WTC11 (cell line): ENCODE results near the gene SLK. TPM values are rescaled to one million over a fixed set of nuclear protein-coding genes. Genes with fewer than 3 reads are reported as not detected.

Source experiments
- ATAC-seq: fragments of 200-7000 bp; cut with Tn5 transposase; 2 replicates; pipeline ENCODE4 v1.10.0; 2021; ENCODE audit warnings: mild to moderate bottlenecking, moderate library complexity
- CTCF ChIA-PET: fragments of 300-600 bp; sonication (Branson Sonifier 250); formaldehyde crosslinking; loops from one replicate; lab custom pipeline; 2021; ENCODE audit warnings: antibody characterized with exemption; lab: Charles Lee
- POLR2A ChIA-PET: fragments of 350-600 bp; sonication (Branson Sonifier 250); formaldehyde crosslinking; loops from one replicate; lab custom pipeline; 2021; ENCODE audit warnings: antibody characterized with exemption; lab: Charles Lee
- DNase-seq: peaks from one replicate; pipeline ENCODE4 v3.0.0; 2021; ENCODE audit warnings: low spot score
- H3K27ac Mint-ChIP-seq: 2 replicates; pipeline ENCODE4 v1.8.0; 2021; ENCODE audit warnings: mixed read lengths
- H3K27me3 Mint-ChIP-seq: 2 replicates; pipeline ENCODE4 v1.8.0; 2021; ENCODE audit warnings: low read depth, mild to moderate bottlenecking, moderate library complexity, mixed read lengths
- H3K36me3 Mint-ChIP-seq: 2 replicates; pipeline ENCODE4 v1.8.0; 2021; ENCODE audit warnings: mixed read lengths
- H3K4me1 Mint-ChIP-seq: 2 replicates; pipeline ENCODE4 v1.8.0; 2022; ENCODE audit warnings: mixed read lengths
- H3K4me3 Mint-ChIP-seq: 2 replicates; pipeline ENCODE4 v1.8.0; 2021; ENCODE audit warnings: mild to moderate bottlenecking, moderate library complexity, mixed read lengths
- H3K9me3 Mint-ChIP-seq: 2 replicates; pipeline ENCODE4 v1.8.0; 2021; ENCODE audit warnings: mixed read lengths
- AR ChIP-seq: fragments of 250-450 bp; sonication (Bioruptor Pico); IDR thresholded peaks from 2 replicates; pipeline ENCODE4 v1.9.0; 2021; ENCODE audit warnings: mild to moderate bottlenecking
- CDX4 ChIP-seq: fragments of 250-450 bp; sonication (Bioruptor Pico); IDR thresholded peaks from 2 replicates; pipeline ENCODE4 v1.9.0; 2021; ENCODE audit warnings: moderate library complexity, mild to moderate bottlenecking, inconsistent platforms, borderline replicate concordance
- E2F4 ChIP-seq: sonication (generic); formaldehyde crosslinking; IDR thresholded peaks from 2 replicates; pipeline ENCODE4 v1.8.1; 2022; ENCODE audit warnings: low read depth, mild to moderate bottlenecking, moderate library complexity, missing genetic modification reagents, borderline replicate concordance
- EMX1 ChIP-seq: fragments of 250-450 bp; sonication (Bioruptor Pico); IDR thresholded peaks from 2 replicates; pipeline ENCODE4 v1.8.0; 2021; ENCODE audit warnings: mild to moderate bottlenecking
- FOXK1 ChIP-seq: sonication (generic); formaldehyde crosslinking; IDR thresholded peaks from 2 replicates; pipeline ENCODE4 v1.8.0; 2022; ENCODE audit warnings: mild to moderate bottlenecking, moderate library complexity, missing genetic modification reagents
- GTF2I ChIP-seq: fragments of 250-450 bp; sonication (Bioruptor Pico); conservative IDR thresholded peaks from 2 replicates; pipeline ENCODE4 v1.4.0; 2021; ENCODE audit warnings: mild to moderate bottlenecking
- JAZF1 ChIP-seq: fragments of 250-450 bp; sonication (Bioruptor Pico); IDR thresholded peaks from 2 replicates; pipeline ENCODE4 v1.9.0; 2021; ENCODE audit warnings: moderate library complexity, mild to moderate bottlenecking, inconsistent platforms
- MLX ChIP-seq: sonication (generic); formaldehyde crosslinking; IDR thresholded peaks from 2 replicates; pipeline ENCODE4 v1.8.1; 2023; ENCODE audit warnings: mild to moderate bottlenecking, missing genetic modification reagents, moderate library complexity
- NFYB ChIP-seq: sonication (generic); formaldehyde crosslinking; conservative IDR thresholded peaks from 2 replicates; pipeline ENCODE4 v1.8.0; 2022; ENCODE audit warnings: low read depth, missing genetic modification reagents
- NR1H2 ChIP-seq: sonication (generic); formaldehyde crosslinking; IDR thresholded peaks from 2 replicates; pipeline ENCODE4 v1.9.0; 2021; ENCODE audit warnings: mild to moderate bottlenecking, moderate library complexity, missing genetic modification reagents
- SMAD4 ChIP-seq: sonication (generic); formaldehyde crosslinking; IDR thresholded peaks from 2 replicates; pipeline ENCODE4 v1.8.0; 2022; ENCODE audit warnings: mild to moderate bottlenecking, missing genetic modification reagents
- SP1 ChIP-seq: sonication (generic); formaldehyde crosslinking; conservative IDR thresholded peaks from 2 replicates; pipeline ENCODE4 v1.8.1; 2022; ENCODE audit warnings: missing genetic modification reagents
- USF2 ChIP-seq: sonication (generic); formaldehyde crosslinking; IDR thresholded peaks from 2 replicates; pipeline ENCODE4 v1.8.1; 2023; ENCODE audit warnings: mild to moderate bottlenecking, missing genetic modification reagents, moderate library complexity
- ZNF671 ChIP-seq: fragments of 250-450 bp; sonication (Bioruptor Pico); IDR thresholded peaks from 2 replicates; pipeline ENCODE4 v1.8.0; 2021; ENCODE audit warnings: mild to moderate bottlenecking
- total RNA-seq: library from RNA; stranded (reverse); gene quantifications from 3 replicates; pipeline ENCODE4 v1.2.3, GENCODE V29; 2021
- TF ChIP-seq, protein P1 (sequence below): fragments of 200-600 bp; IDR thresholded peaks from 2 replicates; pipeline ENCODE4 v1.8.0; 2022; ENCODE audit warnings: antibody characterized with exemption
- TF ChIP-seq, protein P2 (sequence below): sonication (generic); formaldehyde crosslinking; IDR thresholded peaks from 2 replicates; pipeline ENCODE4 v1.8.1; 2022; ENCODE audit warnings: low read depth, missing genetic modification reagents, borderline replicate concordance
- TF ChIP-seq, protein P3 (sequence below): sonication (generic); formaldehyde crosslinking; IDR thresholded peaks from 2 replicates; pipeline ENCODE4 v1.8.1; 2022; ENCODE audit warnings: missing genetic modification reagents, borderline replicate concordance

SLK gene
- total RNA-seq, 1 experiment from 2014 or later: 19.2 TPM

GRCh38 chr10:103926722-103927319 is 40.1 kb upstream of the SLK start:
- peaks cover 18% of the 10 kb centered on the region for H3K4me1 Mint-ChIP-seq
- H3K27ac Mint-ChIP-seq: no peak overlapping the region
- TF ChIP-seq, protein P1, sequence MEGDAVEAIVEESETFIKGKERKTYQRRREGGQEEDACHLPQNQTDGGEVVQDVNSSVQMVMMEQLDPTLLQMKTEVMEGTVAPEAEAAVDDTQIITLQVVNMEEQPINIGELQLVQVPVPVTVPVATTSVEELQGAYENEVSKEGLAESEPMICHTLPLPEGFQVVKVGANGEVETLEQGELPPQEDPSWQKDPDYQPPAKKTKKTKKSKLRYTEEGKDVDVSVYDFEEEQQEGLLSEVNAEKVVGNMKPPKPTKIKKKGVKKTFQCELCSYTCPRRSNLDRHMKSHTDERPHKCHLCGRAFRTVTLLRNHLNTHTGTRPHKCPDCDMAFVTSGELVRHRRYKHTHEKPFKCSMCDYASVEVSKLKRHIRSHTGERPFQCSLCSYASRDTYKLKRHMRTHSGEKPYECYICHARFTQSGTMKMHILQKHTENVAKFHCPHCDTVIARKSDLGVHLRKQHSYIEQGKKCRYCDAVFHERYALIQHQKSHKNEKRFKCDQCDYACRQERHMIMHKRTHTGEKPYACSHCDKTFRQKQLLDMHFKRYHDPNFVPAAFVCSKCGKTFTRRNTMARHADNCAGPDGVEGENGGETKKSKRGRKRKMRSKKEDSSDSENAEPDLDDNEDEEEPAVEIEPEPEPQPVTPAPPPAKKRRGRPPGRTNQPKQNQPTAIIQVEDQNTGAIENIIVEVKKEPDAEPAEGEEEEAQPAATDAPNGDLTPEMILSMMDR: no peak
- no peak for TF ChIP-seq NFYB (CRISPR knock-in tag)
- H3K9me3 Mint-ChIP-seq: no peaks in the 10 kb centered on the region
- H3K27me3 Mint-ChIP-seq: no peaks in the 10 kb centered on the region
- ChIA-PET POLR2A (no interaction called here), CTCF (interaction anchor here (0.6 to 1.3 kb wide), 7 partner anchors 9 to 447 kb away, joined by 3 to 6 read pairs (median 3); no protein-coding TSS in a partner anchor)
- DNase-seq (no peak), ATAC-seq (no peak)
- H3K4me3 Mint-ChIP-seq: no peak overlapping the region
- H3K36me3 Mint-ChIP-seq: no peaks in the 10 kb centered on the region

DNA sequence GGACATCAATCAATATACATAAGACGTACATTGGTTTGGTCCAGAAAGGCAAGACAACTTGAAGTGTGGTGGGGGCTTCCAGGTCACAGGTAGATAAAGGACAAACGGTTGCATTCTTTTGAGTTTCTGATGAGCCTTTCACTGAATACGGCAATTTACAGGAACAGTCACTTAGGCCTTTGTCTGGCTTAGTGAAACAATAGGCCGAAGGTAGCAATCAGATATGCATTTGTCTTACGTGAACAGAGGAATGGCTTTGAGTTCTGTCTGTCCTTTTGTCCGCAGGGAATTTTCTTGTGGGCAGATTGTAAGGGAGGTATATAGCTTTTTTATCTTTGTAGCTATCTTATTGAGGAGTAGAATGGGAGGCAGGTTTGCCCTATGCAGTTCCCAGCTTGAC is 38.2 kb upstream of the SLK start:
- ChIA-PET POLR2A (no interaction called here), CTCF (interaction anchor here (0.6 kb wide), 1 partner anchor 10 kb away, joined by 3 read pairs; no protein-coding TSS in a partner anchor)
- Mint-ChIP-seq H3K27ac (no peak overlapping the region), H3K4me3 (no peak overlapping the region), H3K9me3 (no peaks in the 10 kb centered on the region), H3K27me3 (no peaks in the 10 kb centered on the region), H3K36me3 (no peaks in the 10 kb centered on the region), H3K4me1 (peaks cover 18% of the 10 kb centered on the region)
- no peak for DNase-seq
- ATAC-seq: no peak
- TF ChIP-seq FOXK1: no peak
- no peak for TF ChIP-seq SP1 (CRISPR knock-in tag)
- no peak for TF ChIP-seq MLX (CRISPR knock-in tag)
- no peak for TF ChIP-seq NR1H2 (CRISPR knock-in tag)
- TF ChIP-seq CDX4 (CRISPR knock-in tag): no peak
- TF ChIP-seq SMAD4: no peak
- TF ChIP-seq, protein P2, sequence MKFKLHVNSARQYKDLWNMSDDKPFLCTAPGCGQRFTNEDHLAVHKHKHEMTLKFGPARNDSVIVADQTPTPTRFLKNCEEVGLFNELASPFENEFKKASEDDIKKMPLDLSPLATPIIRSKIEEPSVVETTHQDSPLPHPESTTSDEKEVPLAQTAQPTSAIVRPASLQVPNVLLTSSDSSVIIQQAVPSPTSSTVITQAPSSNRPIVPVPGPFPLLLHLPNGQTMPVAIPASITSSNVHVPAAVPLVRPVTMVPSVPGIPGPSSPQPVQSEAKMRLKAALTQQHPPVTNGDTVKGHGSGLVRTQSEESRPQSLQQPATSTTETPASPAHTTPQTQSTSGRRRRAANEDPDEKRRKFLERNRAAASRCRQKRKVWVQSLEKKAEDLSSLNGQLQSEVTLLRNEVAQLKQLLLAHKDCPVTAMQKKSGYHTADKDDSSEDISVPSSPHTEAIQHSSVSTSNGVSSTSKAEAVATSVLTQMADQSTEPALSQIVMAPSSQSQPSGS (CRISPR knock-in tag): no peak
- no peak for TF ChIP-seq GTF2I (CRISPR knock-in tag)
- TF ChIP-seq ZNF671: no peak
- TF ChIP-seq USF2 (CRISPR knock-in tag): no peak
- TF ChIP-seq, protein P3, sequence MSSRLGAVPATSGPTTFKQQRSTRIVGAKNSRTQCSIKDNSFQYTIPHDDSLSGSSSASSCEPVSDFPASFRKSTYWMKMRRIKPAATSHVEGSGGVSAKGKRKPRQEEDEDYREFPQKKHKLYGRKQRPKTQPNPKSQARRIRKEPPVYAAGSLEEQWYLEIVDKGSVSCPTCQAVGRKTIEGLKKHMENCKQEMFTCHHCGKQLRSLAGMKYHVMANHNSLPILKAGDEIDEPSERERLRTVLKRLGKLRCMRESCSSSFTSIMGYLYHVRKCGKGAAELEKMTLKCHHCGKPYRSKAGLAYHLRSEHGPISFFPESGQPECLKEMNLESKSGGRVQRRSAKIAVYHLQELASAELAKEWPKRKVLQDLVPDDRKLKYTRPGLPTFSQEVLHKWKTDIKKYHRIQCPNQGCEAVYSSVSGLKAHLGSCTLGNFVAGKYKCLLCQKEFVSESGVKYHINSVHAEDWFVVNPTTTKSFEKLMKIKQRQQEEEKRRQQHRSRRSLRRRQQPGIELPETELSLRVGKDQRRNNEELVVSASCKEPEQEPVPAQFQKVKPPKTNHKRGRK (CRISPR knock-in tag): no peak
- TF ChIP-seq E2F4 (CRISPR knock-in tag): no peak
- no peak for TF ChIP-seq AR (CRISPR knock-in tag)
- no peak for TF ChIP-seq JAZF1 (CRISPR knock-in tag)
- TF ChIP-seq EMX1 (CRISPR knock-in tag): no peak
